PC-3 (cell line): ENCODE results near the gene CCDC88B.

Source experiments
- CTCF ChIP-seq: fragments of 300-600 bp; sonication (generic); conservative IDR thresholded peaks from 2 replicates; pipeline ENCODE4 v1.5.1; 2017; ENCODE audit warnings: antibody characterized with exemption, low read depth, mild to moderate bottlenecking, low read length
- EZH2 ChIP-seq: fragments of 300-600 bp; sonication (generic); IDR thresholded peaks from one replicate; pipeline ENCODE4 v1.6.1; 2017; ENCODE audit warnings: antibody characterized with exemption, mild to moderate bottlenecking, low read length; ENCODE audit not compliant: unreplicated experiment

- TF ChIP-seq EZH2: no peak
- TF ChIP-seq CTCF: no peak
These were observed 4.8 kb downstream of the CCDC88B start for GRCh38 chr11:64344787-64345186.
